ENCODE data around the gene OSBPL7.

DNA sequence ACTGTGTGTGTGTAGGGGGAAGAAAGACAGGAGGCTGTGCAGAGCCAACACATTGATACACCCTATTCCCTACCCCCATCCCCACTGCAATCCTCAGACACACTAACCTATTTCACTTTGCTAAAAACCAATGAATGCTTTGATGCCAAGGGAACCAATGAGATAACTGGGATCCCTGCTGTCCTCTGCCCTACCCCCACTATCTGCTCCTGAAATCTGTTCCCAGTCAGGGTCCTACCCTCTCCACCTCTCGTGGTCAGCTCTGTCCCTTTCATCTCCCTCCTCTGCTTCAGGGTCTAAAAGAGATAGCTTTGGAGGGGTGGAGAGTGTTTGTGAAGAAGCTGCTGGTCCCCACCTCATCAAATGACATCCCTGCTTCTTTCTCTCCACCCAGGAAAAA, 48.5 kb upstream of the OSBPL7 start:
- TF ChIP-seq POLR2AphosphoS5 (IDR thresholded peaks at IDR 0.05; ENCODE audit: insufficient read depth, low read depth, low read length) (no peak), FOS (IDR thresholded peaks at IDR 0.05; ENCODE audit: borderline replicate concordance, insufficient read depth, low read length) (no peak), POLR2A (IDR thresholded peaks at IDR 0.05; ENCODE audit: low read depth, low read length) (no peak)
- TF ChIP-seq, protein P1, sequence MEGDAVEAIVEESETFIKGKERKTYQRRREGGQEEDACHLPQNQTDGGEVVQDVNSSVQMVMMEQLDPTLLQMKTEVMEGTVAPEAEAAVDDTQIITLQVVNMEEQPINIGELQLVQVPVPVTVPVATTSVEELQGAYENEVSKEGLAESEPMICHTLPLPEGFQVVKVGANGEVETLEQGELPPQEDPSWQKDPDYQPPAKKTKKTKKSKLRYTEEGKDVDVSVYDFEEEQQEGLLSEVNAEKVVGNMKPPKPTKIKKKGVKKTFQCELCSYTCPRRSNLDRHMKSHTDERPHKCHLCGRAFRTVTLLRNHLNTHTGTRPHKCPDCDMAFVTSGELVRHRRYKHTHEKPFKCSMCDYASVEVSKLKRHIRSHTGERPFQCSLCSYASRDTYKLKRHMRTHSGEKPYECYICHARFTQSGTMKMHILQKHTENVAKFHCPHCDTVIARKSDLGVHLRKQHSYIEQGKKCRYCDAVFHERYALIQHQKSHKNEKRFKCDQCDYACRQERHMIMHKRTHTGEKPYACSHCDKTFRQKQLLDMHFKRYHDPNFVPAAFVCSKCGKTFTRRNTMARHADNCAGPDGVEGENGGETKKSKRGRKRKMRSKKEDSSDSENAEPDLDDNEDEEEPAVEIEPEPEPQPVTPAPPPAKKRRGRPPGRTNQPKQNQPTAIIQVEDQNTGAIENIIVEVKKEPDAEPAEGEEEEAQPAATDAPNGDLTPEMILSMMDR (IDR thresholded peaks at IDR 0.05; ENCODE audit: extremely low read depth in 1 of 2, insufficient read depth in 1 of 2, low read depth in 1 of 2, low read length in 2 of 2) = no peak
- TF ChIP-seq, protein P2, sequence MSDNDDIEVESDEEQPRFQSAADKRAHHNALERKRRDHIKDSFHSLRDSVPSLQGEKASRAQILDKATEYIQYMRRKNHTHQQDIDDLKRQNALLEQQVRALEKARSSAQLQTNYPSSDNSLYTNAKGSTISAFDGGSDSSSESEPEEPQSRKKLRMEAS (IDR thresholded peaks at IDR 0.05; ENCODE audit: insufficient read depth, insufficient read length) = no peak
